ENCODE measurements around the gene CEACAM16.
A peak's percentile ranks its signal among the peaks of the same experiment; 100 is the strongest.
"Not testable (repeated sequence)": the region's sequence is repeated elsewhere in the genome, so short reads cannot be mapped to it uniquely, and the experiment has no call there.

CEACAM16 gene

GRCh38 chr19:44675521-44675920, 23.4 kb upstream of the CEACAM16 start:
- DNase-seq (ENCODE audit: low read depth in 1 of 2, low spot score in 1 of 2), result no peak

DNA sequence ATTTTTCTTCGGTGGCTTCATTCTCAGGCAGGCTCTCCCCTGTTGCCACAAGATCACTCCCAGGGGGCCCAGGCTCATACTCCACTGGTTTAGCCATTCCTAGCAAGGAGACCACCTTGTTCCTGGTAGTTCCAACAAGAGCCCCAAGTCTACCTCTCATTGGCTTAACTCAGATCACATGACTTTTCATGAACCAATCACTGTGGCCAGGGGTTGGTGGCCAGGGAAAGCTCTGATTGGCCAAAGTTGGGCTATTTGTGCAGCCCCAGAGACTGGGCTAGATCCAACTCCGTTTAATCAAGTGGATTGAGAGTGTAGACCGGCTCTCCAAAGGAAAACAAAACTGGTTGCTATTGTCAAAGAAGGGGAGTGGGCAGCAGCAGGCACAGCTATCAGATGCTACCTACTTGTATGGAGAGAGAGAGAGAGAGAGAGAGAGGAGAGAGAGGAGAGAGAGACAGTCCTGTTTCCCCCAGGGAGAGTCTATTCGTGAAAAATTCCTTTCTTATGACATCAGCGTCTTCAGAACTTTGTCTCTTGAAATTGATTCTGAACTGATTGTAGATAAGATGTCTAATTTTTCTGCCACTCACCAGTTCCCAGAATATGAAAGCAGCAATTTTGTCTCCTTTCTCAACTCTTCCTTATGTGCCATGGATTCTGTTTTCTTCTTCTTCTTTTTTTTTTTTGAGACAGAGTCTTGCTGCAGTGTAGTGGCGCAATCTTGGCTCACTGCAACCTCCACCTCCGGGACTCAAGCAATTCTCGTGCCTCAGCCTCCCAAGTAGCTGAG, 21.7 kb upstream of the CEACAM16 start:
- DNase-seq (ENCODE audit: low read depth in 1 of 2, low spot score in 1 of 2), result no peak

GRCh38 chr19:44680536-44680935, 18.4 kb upstream of the CEACAM16 start:
- no peak for DNase-seq (ENCODE audit: low read depth in 1 of 2, low spot score in 1 of 2)

DNA sequence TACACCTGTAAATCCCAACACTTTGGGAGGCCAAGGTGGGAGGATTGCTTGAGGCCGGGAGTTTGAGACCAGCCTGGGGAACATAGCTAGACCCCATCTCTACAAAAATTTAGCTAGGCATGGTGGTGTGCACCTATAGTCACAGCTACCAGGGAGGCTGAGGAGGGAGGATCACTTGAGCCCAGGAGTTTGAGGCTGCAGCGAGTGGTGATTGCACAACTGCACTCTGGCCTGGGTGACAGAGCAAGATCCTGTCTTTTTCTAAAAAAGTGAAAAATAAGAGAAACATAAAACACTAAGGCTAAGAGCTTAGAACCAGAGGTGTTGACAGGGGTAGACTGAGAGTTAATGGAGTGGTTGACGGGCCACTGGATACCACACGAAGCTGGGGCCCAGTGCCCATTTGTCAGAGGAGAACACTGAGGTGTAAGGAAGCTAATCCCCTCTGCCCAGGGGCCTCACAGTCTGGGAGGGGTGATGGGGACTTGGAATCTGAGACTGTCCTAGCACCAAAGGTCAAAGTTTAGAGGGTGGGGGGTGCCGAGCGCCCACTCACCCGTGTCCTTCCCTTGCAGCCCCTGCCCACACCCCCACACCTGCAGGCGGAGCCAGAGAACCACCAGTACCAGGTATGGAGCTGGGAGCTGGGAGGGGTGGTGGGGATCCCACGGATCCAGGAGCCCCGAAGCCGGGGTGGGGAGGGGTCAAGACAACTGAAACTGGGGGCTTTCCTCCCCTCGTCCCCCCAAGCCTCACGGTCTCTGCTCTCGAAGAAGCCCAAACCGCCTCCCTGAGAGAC, 16.8 kb upstream of the CEACAM16 start:
- no peak for DNase-seq (ENCODE audit: low read depth in 1 of 2, low spot score in 1 of 2)

GRCh38 chr19:44682807-44683206, 16.1 kb upstream of the CEACAM16 start:
- no peak for DNase-seq (ENCODE audit: low read depth in 1 of 2, low spot score in 1 of 2)

GRCh38 chr19:44683434-44684210, 15.3 kb upstream of the CEACAM16 start:
- no peak for DNase-seq (ENCODE audit: low read depth in 1 of 2, low spot score in 1 of 2)

DNA sequence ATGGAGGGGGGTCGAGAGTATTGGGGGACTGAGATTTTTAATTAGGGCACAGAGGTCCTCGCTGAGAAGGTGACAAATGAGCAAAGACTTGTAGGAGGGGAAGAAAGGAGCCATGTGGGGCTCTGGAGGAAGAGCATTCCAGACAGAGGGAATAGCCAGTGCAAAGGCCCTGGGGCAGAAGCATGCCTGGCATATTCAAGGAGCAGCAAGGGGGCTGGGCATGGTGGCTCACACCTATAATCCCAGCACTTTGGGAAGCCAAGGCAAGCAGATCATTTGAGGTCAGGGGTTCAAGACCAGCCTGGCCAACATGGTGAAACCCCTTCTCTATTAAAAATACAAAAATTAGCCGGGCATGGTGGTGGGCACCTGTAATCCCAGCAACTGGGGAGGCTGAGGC, 14.6 kb upstream of the CEACAM16 start:
- DNase-seq (ENCODE audit: low read depth in 1 of 2, low spot score in 1 of 2), result not testable (repeated sequence)

DNA sequence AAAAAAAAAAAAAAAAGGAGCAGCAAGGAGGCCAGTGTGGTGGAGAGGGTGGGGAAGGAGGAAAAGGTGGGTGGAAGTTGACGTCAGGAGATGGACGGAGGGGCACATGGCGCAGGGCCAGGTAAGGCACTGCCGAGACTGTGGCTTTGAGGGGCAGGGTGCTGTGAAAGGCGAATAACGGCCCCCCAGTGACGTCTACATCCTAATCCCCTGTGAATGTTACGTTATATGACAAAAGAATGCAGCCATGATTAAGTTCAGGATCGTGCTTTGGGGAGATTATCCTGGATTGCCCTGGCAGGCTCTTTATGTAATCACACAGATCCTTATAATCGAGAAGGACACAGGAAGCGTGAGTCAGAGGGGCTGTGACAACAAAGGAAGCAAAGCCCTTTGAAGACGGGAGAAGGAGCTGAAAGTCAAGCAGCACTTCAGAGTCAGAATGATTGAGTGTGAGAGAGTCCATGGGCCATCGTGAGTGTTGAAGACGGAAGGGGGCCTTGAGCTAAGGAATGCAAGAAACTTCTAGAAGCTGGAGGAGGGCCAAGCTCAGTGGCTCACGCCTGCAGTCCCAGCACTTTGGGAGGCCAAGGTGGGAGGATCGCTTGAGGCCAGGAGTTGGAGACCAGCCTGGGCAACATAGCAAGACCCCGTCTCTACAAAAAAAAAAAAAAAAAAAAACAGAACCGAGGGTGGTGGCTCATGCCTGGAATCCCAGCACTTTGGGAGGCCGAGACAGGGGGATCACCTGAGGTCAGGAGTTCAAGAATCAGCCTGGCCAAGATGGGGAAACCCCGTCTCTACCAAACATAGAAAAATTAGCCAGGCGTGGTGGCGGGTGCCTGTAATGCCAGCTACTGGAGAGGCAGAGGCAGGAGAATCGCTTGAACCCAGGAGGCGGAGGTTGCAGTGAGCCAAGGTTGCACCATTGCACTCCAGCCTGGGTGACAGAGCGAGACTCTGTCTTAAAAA, 13.8 kb upstream of the CEACAM16 start:
- DNase-seq (ENCODE audit: low read depth in 1 of 2, low spot score in 1 of 2), result no peak

DNA sequence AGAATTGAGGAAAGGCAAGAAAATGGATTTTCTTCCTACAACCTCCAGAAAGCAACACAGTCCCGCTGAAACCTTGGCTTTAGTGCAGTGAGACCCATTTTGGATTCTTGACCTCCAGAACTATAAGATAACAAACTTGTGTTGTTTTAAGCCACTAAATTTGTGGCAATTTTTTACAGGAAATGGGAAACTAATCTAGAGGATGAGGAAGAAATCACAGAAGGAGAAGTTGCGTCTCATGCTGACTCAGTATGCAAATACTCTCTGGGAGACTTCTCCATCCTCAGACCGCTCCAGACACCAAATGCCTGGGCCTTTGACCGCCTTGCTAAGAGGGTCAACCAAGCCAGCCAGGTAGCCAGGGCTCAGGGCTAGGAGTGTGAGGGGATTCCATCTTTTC, 13.1 kb upstream of the CEACAM16 start:
- DNase-seq (ENCODE audit: low read depth in 1 of 2, low spot score in 1 of 2), result no peak

DNA sequence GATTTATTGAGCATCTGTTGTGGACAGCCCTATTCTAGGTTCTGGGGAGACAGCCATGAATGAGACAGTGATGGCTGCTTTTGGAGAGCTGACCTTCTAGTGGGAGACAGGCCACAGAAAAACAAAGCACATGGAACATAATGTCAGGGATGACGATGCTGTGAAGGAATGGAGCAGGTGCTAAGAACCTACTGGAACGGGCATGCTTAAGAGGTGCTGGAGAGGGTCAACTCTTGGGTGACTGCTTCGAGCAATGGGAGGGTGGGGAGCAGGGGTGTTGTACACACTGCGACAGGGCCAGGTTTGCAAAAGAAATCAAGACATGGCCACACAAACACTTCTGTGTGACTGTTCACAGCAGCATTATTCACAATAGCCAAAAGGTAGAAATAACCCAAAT, 12.1 kb upstream of the CEACAM16 start:
- no peak for DNase-seq (ENCODE audit: low read depth in 1 of 2, low spot score in 1 of 2)

- DNase-seq (ENCODE audit: low read depth in 1 of 2, low spot score in 1 of 2), result no peak
Measured at GRCh38 chr19:44687888-44688287, 11.1 kb upstream of the CEACAM16 start.

DNA sequence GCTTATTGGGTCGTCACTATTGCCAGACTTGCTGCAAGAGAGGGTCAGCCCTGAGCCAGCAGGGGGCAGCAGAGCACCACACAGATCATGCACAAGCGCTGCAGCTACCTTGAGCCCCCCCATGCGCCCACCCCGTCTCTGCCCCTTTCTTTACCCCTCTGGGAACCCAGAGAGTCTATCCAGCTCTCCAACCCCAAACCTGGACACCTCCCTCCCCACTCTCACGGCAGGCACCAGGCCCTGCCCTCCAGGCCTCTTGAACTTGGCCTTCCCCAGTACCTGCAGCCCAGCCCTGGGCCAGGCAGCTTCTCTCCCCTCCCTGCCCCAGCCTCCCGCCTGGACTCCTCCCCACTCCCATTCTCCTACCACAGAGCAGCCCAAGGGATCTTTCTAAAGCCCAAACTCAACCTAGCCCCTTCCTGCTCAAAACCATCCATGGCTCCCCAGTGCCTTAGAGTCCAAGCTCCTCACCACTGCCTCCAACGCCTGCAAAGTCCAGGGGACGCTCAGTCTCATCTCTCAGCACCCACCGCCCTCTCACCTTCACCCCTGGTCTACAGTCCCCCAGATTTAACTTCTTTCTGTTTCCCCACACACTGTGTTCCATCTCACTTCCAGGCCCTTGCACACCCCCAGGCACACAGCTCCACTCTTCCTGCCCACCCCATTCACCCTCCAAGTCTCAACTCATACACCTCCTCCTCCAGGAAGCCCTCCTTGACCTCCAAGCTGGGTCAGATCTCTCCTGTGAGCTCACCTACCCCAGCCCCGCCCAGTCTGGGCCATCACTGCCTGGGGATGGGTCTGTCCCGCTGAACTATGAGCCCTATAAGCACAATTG, 9.4 kb upstream of the CEACAM16 start:
- DNase-seq (ENCODE audit: low read depth in 1 of 2, low spot score in 1 of 2), result peak; percentile 59 to 65

DNA sequence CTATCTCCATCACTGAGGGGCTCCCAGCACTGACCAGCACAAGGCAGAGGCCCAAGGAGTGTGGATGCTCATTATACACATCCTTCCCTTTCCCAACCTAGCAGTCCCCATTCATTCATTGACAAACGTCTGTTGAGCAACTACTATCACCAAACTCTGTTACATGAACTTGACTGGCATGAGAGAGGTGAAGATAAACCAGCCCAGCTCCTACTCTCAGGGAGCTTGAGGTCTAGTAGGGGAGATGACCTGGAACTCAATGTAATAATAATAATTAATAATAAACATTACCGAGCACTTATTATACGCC, 8.9 kb upstream of the CEACAM16 start:
- no peak for DNase-seq (ENCODE audit: low read depth in 1 of 2, low spot score in 1 of 2)

DNA sequence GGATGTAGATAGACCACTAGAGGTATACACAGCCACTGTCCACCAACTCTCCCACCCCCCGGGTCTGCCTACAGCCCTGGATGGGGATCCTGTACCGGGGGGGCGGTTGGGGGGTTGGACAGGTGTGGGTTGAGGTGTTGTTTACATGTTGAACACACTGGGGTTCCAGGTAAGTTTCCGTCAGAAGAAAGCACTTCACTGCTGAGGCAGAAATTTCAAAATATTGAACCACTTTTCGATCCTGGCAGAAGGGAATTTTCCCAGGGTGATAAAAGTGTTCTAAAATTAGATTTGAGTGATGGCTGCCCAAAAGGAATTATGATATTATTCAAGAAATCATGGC, 6.6 kb upstream of the CEACAM16 start:
- no peak for DNase-seq (ENCODE audit: low read depth in 1 of 2, low spot score in 1 of 2)

GRCh38 chr19:44694184-44694579, 4.8 kb upstream of the CEACAM16 start:
- no peak for DNase-seq (ENCODE audit: low read depth in 1 of 2, low spot score in 1 of 2)

- no peak for DNase-seq (ENCODE audit: low read depth in 1 of 2, low spot score in 1 of 2)
Measured at GRCh38 chr19:44696939-44697669, 1.8 kb upstream of the CEACAM16 start.

DNA sequence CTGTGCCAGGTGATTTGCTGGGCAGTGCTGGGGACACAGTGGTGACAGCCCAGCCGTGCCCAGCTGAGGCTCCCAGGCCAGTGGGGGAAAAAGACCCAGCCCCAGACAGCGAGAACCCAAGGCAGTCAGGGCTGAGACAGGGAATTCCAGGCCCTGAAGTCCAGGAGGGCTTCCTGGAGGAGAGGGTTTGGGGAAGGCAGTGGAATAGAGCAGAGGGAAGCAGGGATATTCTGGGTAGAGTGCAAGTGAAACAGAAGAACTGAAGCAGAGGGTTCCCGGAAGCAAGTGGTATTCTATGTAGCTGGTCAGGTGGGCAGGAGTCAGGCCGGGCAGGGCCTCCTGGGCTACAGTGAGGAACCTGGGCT, 1.3 kb upstream of the CEACAM16 start:
- no peak for DNase-seq (ENCODE audit: low read depth in 1 of 2, low spot score in 1 of 2)

DNA sequence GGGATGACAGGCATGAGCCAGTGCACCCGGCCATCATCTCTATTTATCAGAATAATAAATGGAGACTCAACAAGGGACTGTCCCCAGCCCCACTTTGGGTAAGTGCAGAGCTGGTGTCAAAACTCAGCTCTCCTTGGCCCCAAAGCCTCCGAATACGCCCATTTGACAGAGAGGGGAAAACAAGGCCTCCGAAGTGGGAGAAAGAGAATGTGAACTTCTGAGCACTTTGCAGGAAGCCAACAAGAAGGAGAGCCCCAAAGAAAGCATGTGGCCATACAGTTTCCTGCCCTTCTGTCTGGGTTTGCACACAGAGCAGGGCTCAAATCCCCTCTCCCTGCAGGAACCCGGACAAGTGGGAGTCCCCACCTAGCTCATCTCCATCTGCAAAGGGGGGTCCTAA, 1.6 kb downstream of the CEACAM16 start:
- no peak for DNase-seq (ENCODE audit: low read depth in 1 of 2, low spot score in 1 of 2)

DNA sequence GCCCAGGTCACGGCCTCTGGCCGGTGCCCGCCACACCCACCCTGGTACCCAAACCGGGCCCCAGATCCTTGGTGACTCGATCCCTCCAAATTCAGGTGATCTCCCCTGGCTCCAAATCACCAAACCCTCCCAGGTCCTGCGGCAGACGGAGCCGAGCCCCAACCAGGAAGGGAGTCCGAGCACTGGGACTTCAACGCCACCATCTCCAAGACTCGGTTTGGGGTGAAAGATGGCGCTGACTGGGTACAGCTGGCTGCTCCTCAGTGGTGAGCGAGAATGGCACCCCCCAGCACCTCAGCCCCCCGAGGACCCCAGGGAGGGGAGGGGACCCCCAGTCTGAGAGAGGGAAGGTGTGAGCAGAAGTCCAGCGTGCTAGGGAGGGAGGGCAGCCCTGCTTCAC, 2.3 kb downstream of the CEACAM16 start:
- DNase-seq (ENCODE audit: low read depth in 1 of 2, low spot score in 1 of 2), result no peak

Data from activated T-helper 1 cell treated with anti-CD3 and anti-CD28 coated beads, Interleukin-2, amount 50 U/mL, for 16 hours (primary cell).